Liver (tissue), 9 donors: ENCODE measurements around the gene SLC2A9. TPM values are rescaled to one million over a fixed set of nuclear protein-coding genes. Genes with fewer than 3 reads are reported as not detected.
A peak's percentile ranks its signal among the peaks of the same experiment; 100 is the strongest.

Experiments used
- DNase-seq: peaks from one replicate; pipeline ENCODE4 v3.0.0-alpha.2; 2017; ENCODE audit warnings: low spot score
- H3K27ac ChIP-seq, 2 donors: one replicate each; pipeline ENCODE4 v1.7.0; 2013; ENCODE audit warnings: inconsistent platforms in 2 of 2, low read length in 2 of 2, control low read depth in 1 of 2, low read depth in 1 of 2, mild to moderate bottlenecking in 1 of 2
- H3K27me3 ChIP-seq, 4 donors: one replicate each; pipeline versions ENCODE4 v1.6.1 to v1.7.0; 2013; ENCODE audit warnings: low read length in 3 of 4, inconsistent platforms in 1 of 4, mild to moderate bottlenecking in 1 of 4, moderate library complexity in 1 of 4; ENCODE audit not compliant: control insufficient read depth in 4 of 4, insufficient read depth in 4 of 4
- H3K36me3 ChIP-seq, 4 donors: one replicate each; pipeline versions ENCODE4 v1.6.1 to v1.7.0; 2013; ENCODE audit warnings: low read length in 3 of 4, mild to moderate bottlenecking in 3 of 4, low read depth in 1 of 4, moderate library complexity in 1 of 4; ENCODE audit not compliant: control insufficient read depth in 4 of 4, insufficient read depth in 3 of 4
- H3K4me1 ChIP-seq, 4 donors: one replicate each; pipeline versions ENCODE4 v1.6.1 to v1.7.0; 2013; ENCODE audit warnings: low read length in 3 of 4, mild to moderate bottlenecking in 3 of 4, moderate library complexity in 1 of 4; ENCODE audit not compliant: control insufficient read depth in 4 of 4, insufficient read depth in 4 of 4
- H3K4me3 ChIP-seq, 3 donors: one replicate each; pipeline versions ENCODE4 v1.6.1 to v1.7.0; 2013; ENCODE audit warnings: low read length in 3 of 3, control low read depth in 1 of 3, low read depth in 1 of 3, mild to moderate bottlenecking in 1 of 3
- H3K9ac ChIP-seq, 2 donors: one replicate each; pipeline ENCODE4 v1.7.0; 2013; ENCODE audit warnings: low read length in 2 of 2, mild to moderate bottlenecking in 2 of 2, moderate library complexity in 2 of 2, control low read depth in 1 of 2, low read depth in 1 of 2
- H3K9me3 ChIP-seq, 4 donors: one replicate each; pipeline versions ENCODE4 v1.6.1 to v1.7.0; 2013; ENCODE audit warnings: low read length in 3 of 4; ENCODE audit not compliant: control insufficient read depth in 4 of 4
- EGR1 ChIP-seq, 2 donors: IDR thresholded peaks; 2 replicates each; pipeline ENCODE4 v1.6.1; 2016 to 2018; ENCODE audit warnings: antibody characterized with exemption in 2 of 2, low read depth in 2 of 2
- HNF4A ChIP-seq, 2 donors: conservative IDR thresholded peaks; 2 replicates each; pipeline ENCODE4 v1.6.1; 2016; ENCODE audit warnings: antibody characterized with exemption in 2 of 2, mild to moderate bottlenecking in 2 of 2
- JUND ChIP-seq, 2 donors: IDR thresholded peaks; 2 replicates each; pipeline ENCODE4 v1.6.1; 2016; ENCODE audit warnings: antibody characterized with exemption in 2 of 2
- RAD21 ChIP-seq, 2 donors: IDR thresholded peaks; 2 replicates each; pipeline ENCODE4 v1.6.1; 2016; ENCODE audit warnings: antibody characterized with exemption in 2 of 2, mild to moderate bottlenecking in 2 of 2
- REST ChIP-seq: IDR thresholded peaks from 2 replicates; pipeline ENCODE4 v1.6.1; 2016; ENCODE audit warnings: antibody characterized with exemption, mild to moderate bottlenecking
- RXRA ChIP-seq, 2 donors: IDR thresholded peaks; 2 replicates each; pipeline ENCODE4 v1.6.1; 2017 to 2018; ENCODE audit warnings: antibody characterized with exemption in 2 of 2, mild to moderate bottlenecking in 1 of 2
- TAF1 ChIP-seq: conservative IDR thresholded peaks from 2 replicates; pipeline ENCODE4 v1.6.1; 2016; ENCODE audit warnings: antibody characterized with exemption, mild to moderate bottlenecking
- YY1 ChIP-seq: IDR thresholded peaks from 2 replicates; pipeline ENCODE4 v1.6.1; 2016; ENCODE audit warnings: antibody characterized with exemption, mild to moderate bottlenecking
- ZBTB33 ChIP-seq: IDR thresholded peaks from 2 replicates; pipeline ENCODE4 v1.6.1; 2016; ENCODE audit warnings: antibody characterized with exemption
- WGBS: extraction: QIAGEN DNeasy Blood & Tissue Kit; methylation state at CpG from one replicate; pipeline ENCODE4 v1.1.7; 2013; 5-methylcytosine and 5-hydroxymethylcytosine counted together
- polyA plus RNA-seq, 2 donors: library from polyadenylated mRNA; stranded (reverse) in 1 of 2; unstranded in 1 of 2; fragments of 200-250 nt in 1 of 2; fragments of >200 nt in 1 of 2; fragmentation: Nextera tagmentation in 1 of 2; extraction: Ambion mirVana in 1 of 2; gene quantifications; one replicate each; pipeline versions ENCODE4 v1.2.1 to v1.2.3, GENCODE V29; 2013 to 2015
- total RNA-seq, 2 donors: library from RNA; depleted of rRNA; stranded (reverse); fragments of >200 nt; gene quantifications; one replicate each; pipeline ENCODE4 v1.2.3, GENCODE V29; 2014
- TF ChIP-seq, protein P1 (sequence below): fragments of 150-350 bp; IDR thresholded peaks from 2 replicates; pipeline ENCODE4 v1.5.1; 2017; ENCODE audit warnings: improper control_type of control experiment, low read depth, low read length; ENCODE audit not compliant: missing input control
- donor health status: healthy.
- donor health status: healthy.
- donor health status: healthy.
- donor health status: healthy.
- donor health status: healthy.

Gene SLC2A9
- total and polyA plus RNA-seq, 4 donors: 6.2 to 49.0 (median 21.6) TPM

GRCh38 chr4:9997886-9998285 lies 23.4 kb downstream of the SLC2A9 start:
- H3K4me3 ChIP-seq: no peak overlapping the region
- WGBS: 77% methylated on average over 4 of the region's 4 CpGs
- TF ChIP-seq EGR1 (IDR thresholded peaks at IDR 0.05; ENCODE audit: low read depth in 2 of 2) (no peak), HNF4A (conservative IDR thresholded peaks at IDR 0.05) (no peak), ZBTB33 (no peak)
- H3K9ac ChIP-seq: no peak overlapping the region
- no peaks in the 10 kb centered on the region for H3K9me3 ChIP-seq
- H3K36me3 ChIP-seq: peaks cover 0 to 4% (median 2%) of the 10 kb centered on the region in 4 donors
- H3K27me3 ChIP-seq: no peaks in the 10 kb centered on the region
- peaks cover 9 to 18% (median 13%) of the 10 kb centered on the region in 4 donors for H3K4me1 ChIP-seq
- no peak overlapping the region for H3K27ac ChIP-seq
- no peak for DNase-seq

DNA sequence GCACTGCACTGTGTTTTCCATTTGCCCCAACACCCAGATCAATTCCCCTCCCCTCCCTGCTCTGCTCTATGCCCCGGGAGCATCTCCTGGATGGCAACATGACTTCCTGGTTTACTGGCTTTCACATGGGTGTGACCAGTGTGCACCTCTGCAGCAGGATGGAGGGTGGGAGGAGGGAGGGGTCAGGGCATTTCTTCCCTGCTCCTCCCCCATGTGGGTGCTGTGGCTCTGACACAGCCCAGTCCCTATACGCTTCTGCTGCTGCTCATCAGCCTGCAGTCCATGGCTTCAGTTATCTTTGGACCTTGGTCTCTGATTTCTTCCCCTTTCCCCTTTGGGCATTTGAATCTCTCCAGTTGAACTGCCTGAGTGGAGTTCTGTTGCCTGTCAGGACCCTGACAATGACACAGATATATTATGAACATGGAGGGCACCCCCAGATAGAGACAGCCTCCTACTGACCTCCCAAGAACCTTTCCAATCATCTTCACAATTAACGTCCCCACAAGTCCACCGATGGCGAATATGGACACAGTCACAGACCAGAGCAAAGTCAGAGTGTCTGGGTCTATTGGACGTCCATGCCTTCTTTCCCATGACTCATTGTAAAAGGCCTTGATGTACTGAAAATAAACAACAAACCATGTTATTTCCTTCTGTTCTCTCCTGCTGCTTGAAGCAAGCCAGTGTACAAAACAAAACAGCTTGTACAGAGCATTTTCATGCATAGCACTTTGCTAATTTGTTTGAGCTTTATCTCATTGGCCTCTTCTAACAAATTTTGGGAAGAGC lies 24.8 kb downstream of the SLC2A9 start:
- Histone ChIP-seq H3K36me3 (peaks cover 0 to 7% (median 3%) of the 10 kb centered on the region in 4 donors), H3K4me3 (no peak overlapping the region), H3K27me3 (no peaks in the 10 kb centered on the region), H3K4me1 (peaks cover 0 to 4% (median 3%) of the 10 kb centered on the region in 4 donors), H3K9ac (no peak overlapping the region), H3K27ac (no peak overlapping the region), H3K9me3 (no peaks in the 10 kb centered on the region)
- 66% methylated on average over 6 of the region's 6 CpGs for WGBS
- DNase-seq: no peak
- TF ChIP-seq, protein P1, sequence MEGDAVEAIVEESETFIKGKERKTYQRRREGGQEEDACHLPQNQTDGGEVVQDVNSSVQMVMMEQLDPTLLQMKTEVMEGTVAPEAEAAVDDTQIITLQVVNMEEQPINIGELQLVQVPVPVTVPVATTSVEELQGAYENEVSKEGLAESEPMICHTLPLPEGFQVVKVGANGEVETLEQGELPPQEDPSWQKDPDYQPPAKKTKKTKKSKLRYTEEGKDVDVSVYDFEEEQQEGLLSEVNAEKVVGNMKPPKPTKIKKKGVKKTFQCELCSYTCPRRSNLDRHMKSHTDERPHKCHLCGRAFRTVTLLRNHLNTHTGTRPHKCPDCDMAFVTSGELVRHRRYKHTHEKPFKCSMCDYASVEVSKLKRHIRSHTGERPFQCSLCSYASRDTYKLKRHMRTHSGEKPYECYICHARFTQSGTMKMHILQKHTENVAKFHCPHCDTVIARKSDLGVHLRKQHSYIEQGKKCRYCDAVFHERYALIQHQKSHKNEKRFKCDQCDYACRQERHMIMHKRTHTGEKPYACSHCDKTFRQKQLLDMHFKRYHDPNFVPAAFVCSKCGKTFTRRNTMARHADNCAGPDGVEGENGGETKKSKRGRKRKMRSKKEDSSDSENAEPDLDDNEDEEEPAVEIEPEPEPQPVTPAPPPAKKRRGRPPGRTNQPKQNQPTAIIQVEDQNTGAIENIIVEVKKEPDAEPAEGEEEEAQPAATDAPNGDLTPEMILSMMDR: no peak
- no peak for TF ChIP-seq ZBTB33
- TF ChIP-seq HNF4A (conservative IDR thresholded peaks at IDR 0.05): peak in 1 of 2 donors; percentile 12
- TF ChIP-seq YY1: no peak
- TF ChIP-seq RXRA (IDR thresholded peaks at IDR 0.05): no peak
- no peak for TF ChIP-seq JUND (IDR thresholded peaks at IDR 0.05)

DNA sequence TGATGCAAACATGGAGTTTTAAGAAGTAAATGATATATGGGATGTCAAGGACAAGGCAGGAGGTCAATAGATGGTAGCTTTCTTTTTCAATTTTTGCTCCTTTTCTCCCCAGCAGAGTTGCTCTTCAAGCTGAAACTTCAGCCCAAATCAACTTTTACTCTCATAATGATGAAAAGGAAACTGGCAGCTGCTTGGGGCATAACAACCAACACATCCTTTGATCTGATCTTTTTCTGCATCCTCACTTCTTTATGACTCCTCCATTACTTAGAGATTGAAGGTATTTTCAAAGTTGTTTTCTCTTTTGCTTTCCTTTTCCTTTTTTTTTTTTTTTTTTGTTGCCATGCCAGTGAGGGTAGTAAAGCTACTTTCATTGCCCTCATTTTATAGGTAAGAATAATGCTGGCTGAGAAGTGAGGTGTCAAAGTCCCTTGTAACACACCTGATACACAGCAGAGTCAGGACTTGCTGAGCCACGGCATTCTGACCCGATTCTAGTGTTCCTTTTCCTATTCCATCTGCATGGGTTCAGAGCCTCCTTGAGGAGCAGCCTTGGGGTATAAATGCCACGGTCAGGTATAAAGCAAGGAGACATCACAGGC lies 26.9 kb downstream of the SLC2A9 start:
- no peaks in the 10 kb centered on the region for H3K4me1 ChIP-seq
- 87% methylated on average over 3 of the region's 3 CpGs for WGBS
- H3K9me3 ChIP-seq: no peaks in the 10 kb centered on the region
- no peak overlapping the region for H3K27ac ChIP-seq
- no peaks in the 10 kb centered on the region for H3K27me3 ChIP-seq
- no peak overlapping the region for H3K4me3 ChIP-seq
- no peak overlapping the region for H3K9ac ChIP-seq
- peaks cover 0 to 7% (median 3%) of the 10 kb centered on the region in 4 donors for H3K36me3 ChIP-seq
- DNase-seq: no peak
- no peak for TF ChIP-seq TAF1
- TF ChIP-seq, protein P1: no peak
- no peak for TF ChIP-seq REST
- no peak for TF ChIP-seq RAD21 (IDR thresholded peaks at IDR 0.05)
- TF ChIP-seq YY1: no peak
- TF ChIP-seq RXRA (IDR thresholded peaks at IDR 0.05): no peak
